HepG2 (cell line): ENCODE measurements around the gene GADD45B. TPM values are rescaled to one million over a fixed set of nuclear protein-coding genes. Genes with fewer than 3 reads are reported as not detected.

Experiments used
- ARNT2 ChIP-seq: sonication (generic); formaldehyde crosslinking; IDR thresholded peaks from 2 replicates; pipeline ENCODE4 v1.8.0; 2022; ENCODE audit warnings: mild to moderate bottlenecking, low read depth, missing genetic modification reagents, moderate library complexity
- KLF6 ChIP-seq: IDR thresholded peaks from 2 replicates; pipeline ENCODE4 v1.8.0; 2016; ENCODE audit warnings: missing biosample characterization, missing genetic modification reagents
- MEIS1 ChIP-seq: sonication (generic); formaldehyde crosslinking; IDR thresholded peaks from 2 replicates; pipeline ENCODE4 v1.9.0; 2021; ENCODE audit warnings: mild to moderate bottlenecking, missing genetic modification reagents, moderate library complexity, borderline replicate concordance
- PHF8 ChIP-seq: sonication (generic); formaldehyde crosslinking; IDR thresholded peaks from 2 replicates; pipeline ENCODE4 v1.5.0; 2020; ENCODE audit warnings: missing genetic modification reagents
- TCF7L2 ChIP-seq: IDR thresholded peaks from 2 replicates; pipeline ENCODE4 v1.6.1; 2011; ENCODE audit warnings: mild to moderate bottlenecking, low read depth, low read length, moderate library complexity
- TP53 ChIP-seq: sonication (generic); formaldehyde crosslinking; conservative IDR thresholded peaks from 2 replicates; pipeline ENCODE4 v1.4.0; 2020; ENCODE audit warnings: missing genetic modification reagents
- ZNF136 ChIP-seq: sonication (generic); formaldehyde crosslinking; IDR thresholded peaks from 2 replicates; pipeline ENCODE4 v1.8.1; 2022; ENCODE audit warnings: low read depth, mild to moderate bottlenecking, moderate library complexity, missing genetic modification reagents
- ZNF274 ChIP-seq: sonication (generic); formaldehyde crosslinking; IDR thresholded peaks from 2 replicates; pipeline ENCODE4 v1.5.1; 2020; ENCODE audit warnings: mild to moderate bottlenecking, missing genetic modification reagents
- ZNF747 ChIP-seq: sonication (generic); formaldehyde crosslinking; IDR thresholded peaks from 2 replicates; pipeline ENCODE4 v1.8.1; 2023; ENCODE audit warnings: missing genetic modification reagents, mild to moderate bottlenecking, borderline replicate concordance
- ZNF781 ChIP-seq: sonication (generic); formaldehyde crosslinking; IDR thresholded peaks from 2 replicates; pipeline ENCODE4 v1.5.1; 2020; ENCODE audit warnings: borderline replicate concordance, mild to moderate bottlenecking, missing genetic modification reagents; ENCODE audit errors: not compliant biosample characterization
- ZNF788 ChIP-seq: sonication (generic); formaldehyde crosslinking; IDR thresholded peaks from 2 replicates; pipeline ENCODE4 v1.5.0; 2020; ENCODE audit warnings: mild to moderate bottlenecking, missing genetic modification reagents, borderline replicate concordance
- ZSCAN12 ChIP-seq: sonication (generic); formaldehyde crosslinking; IDR thresholded peaks from 2 replicates; pipeline ENCODE4 v1.9.0; 2021; ENCODE audit warnings: mild to moderate bottlenecking, missing genetic modification reagents
- polyA plus RNA-seq, 8 experiments: library from polyadenylated mRNA; depleted of rRNA in 3 of 8; stranded (reverse) in 7 of 8; unstranded in 1 of 8; fragments of >200 nt; fragmentation: Illumina TruSeq in 4 of 8; extraction: Trizol in 4 of 8; gene quantifications; 2 replicates each; pipeline versions ENCODE4 v1.2.1 to v1.2.3, GENCODE V29; 2011 to 2016; ENCODE audit warnings: low read depth in 4 of 8, missing spikeins in 1 of 8, mixed read lengths in 1 of 8; ENCODE audit not compliant: insufficient read depth in 1 of 8
- total RNA-seq, 5 experiments: library from RNA; depleted of rRNA; stranded (reverse); fragments of >200 nt; fragmentation: Illumina TruSeq; extraction: Trizol; gene quantifications; 2 replicates each; pipeline ENCODE4 v1.2.3, GENCODE V29; 2016; ENCODE audit warnings: low read depth in 1 of 5
- TF ChIP-seq, protein P1 (sequence below): sonication (generic); formaldehyde crosslinking; IDR thresholded peaks from 2 replicates; pipeline ENCODE4 v1.5.0; 2020; ENCODE audit warnings: mild to moderate bottlenecking, missing genetic modification reagents, borderline replicate concordance
- TF ChIP-seq, protein P2 (sequence below): sonication (generic); formaldehyde crosslinking; IDR thresholded peaks from 2 replicates; pipeline ENCODE4 v1.5.0; 2020; ENCODE audit warnings: missing genetic modification reagents, mild to moderate bottlenecking, borderline replicate concordance
- TF ChIP-seq, protein P3 (sequence below): IDR thresholded peaks from 2 replicates; pipeline ENCODE4 v1.6.1; 2016; ENCODE audit warnings: low read depth, control low read depth
- TF ChIP-seq, protein P4 (sequence below): IDR thresholded peaks from 2 replicates; pipeline ENCODE4 v1.6.1; 2016; ENCODE audit warnings: low read depth, missing genetic modification reagents, missing compliant biosample characterization

The GADD45B gene
- total and polyA plus RNA-seq, 2 of the 13 experiments (the other 11 are each of a cell fraction or from before 2014, with no cell fraction given) = 4.6 to 34.1 TPM

DNA sequence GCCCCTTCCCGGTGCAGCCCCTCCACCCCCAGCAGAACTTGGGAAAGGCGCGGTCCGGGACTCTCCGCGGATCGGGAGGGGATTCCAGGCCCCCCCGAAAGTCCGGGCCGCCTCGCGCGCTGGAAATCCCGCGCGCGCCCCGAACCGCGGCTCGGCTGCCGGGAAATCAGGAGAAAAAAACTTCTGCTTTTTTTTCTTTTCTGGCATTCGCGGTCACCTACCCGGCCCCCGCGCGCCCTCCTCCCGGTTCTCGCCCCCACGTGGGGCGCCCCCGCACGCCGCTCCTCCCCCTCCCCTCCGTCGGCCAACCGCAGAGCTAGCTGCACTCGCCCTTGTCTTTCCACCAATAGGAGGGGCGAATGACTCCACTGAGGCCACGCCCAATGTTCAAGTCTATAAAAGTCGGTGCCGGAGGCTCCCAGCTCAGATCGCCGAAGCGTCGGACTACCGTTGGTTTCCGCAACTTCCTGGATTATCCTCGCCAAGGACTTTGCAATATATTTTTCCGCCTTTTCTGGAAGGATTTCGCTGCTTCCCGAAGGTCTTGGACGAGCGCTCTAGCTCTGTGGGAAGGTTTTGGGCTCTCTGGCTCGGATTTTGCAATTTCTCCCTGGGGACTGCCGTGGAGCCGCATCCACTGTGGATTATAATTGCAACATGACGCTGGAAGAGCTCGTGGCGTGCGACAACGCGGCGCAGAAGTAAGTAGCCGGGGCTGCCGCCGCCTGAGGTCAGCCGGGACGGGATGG lies at the start of gene GADD45B (continued):
- peak; percentile 13; the same call in 1 of the 2 replicates for TF ChIP-seq MEIS1 (CRISPR knock-in tag)
- peak; percentile 58; the same call in 1 of the 2 replicates for TF ChIP-seq ARNT2 (CRISPR knock-in tag)
- TF ChIP-seq, protein P1, sequence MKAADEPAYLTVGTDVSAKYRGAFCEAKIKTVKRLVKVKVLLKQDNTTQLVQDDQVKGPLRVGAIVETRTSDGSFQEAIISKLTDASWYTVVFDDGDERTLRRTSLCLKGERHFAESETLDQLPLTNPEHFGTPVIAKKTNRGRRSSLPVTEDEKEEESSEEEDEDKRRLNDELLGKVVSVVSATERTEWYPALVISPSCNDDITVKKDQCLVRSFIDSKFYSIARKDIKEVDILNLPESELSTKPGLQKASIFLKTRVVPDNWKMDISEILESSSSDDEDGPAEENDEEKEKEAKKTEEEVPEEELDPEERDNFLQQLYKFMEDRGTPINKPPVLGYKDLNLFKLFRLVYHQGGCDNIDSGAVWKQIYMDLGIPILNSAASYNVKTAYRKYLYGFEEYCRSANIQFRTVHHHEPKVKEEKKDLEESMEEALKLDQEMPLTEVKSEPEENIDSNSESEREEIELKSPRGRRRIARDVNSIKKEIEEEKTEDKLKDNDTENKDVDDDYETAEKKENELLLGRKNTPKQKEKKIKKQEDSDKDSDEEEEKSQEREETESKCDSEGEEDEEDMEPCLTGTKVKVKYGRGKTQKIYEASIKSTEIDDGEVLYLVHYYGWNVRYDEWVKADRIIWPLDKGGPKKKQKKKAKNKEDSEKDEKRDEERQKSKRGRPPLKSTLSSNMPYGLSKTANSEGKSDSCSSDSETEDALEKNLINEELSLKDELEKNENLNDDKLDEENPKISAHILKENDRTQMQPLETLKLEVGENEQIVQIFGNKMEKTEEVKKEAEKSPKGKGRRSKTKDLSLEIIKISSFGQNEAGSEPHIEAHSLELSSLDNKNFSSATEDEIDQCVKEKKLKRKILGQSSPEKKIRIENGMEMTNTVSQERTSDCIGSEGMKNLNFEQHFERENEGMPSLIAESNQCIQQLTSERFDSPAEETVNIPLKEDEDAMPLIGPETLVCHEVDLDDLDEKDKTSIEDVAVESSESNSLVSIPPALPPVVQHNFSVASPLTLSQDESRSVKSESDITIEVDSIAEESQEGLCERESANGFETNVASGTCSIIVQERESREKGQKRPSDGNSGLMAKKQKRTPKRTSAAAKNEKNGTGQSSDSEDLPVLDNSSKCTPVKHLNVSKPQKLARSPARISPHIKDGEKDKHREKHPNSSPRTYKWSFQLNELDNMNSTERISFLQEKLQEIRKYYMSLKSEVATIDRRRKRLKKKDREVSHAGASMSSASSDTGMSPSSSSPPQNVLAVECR = peak; percentile 62; the same call in 1 of the 2 replicates
- peak; percentile 96 for TF ChIP-seq KLF6 (CRISPR knock-in tag)
- TF ChIP-seq, protein P2, sequence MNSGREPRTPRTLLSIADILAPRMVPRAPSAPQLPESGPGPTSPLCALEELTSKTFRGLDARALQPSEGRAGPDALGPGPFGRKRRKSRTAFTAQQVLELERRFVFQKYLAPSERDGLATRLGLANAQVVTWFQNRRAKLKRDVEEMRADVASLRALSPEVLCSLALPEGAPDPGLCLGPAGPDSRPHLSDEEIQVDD (CRISPR knock-in tag) = no peak
- TF ChIP-seq ZNF781 (CRISPR knock-in tag) = no peak
- TF ChIP-seq, protein P3, sequence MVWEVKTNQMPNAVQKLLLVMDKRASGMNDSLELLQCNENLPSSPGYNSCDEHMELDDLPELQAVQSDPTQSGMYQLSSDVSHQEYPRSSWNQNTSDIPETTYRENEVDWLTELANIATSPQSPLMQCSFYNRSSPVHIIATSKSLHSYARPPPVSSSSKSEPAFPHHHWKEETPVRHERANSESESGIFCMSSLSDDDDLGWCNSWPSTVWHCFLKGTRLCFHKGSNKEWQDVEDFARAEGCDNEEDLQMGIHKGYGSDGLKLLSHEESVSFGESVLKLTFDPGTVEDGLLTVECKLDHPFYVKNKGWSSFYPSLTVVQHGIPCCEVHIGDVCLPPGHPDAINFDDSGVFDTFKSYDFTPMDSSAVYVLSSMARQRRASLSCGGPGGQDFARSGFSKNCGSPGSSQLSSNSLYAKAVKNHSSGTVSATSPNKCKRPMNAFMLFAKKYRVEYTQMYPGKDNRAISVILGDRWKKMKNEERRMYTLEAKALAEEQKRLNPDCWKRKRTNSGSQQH (CRISPR knock-in tag) = no peak
- TF ChIP-seq TCF7L2 = no peak
- TF ChIP-seq TP53 (CRISPR knock-in tag) = 0 out of 2 replicates have a peak, but pooled peaks have one; percentile 22
- TF ChIP-seq PHF8 (CRISPR knock-in tag) = peak; percentile 67; the same call in 1 of the 2 replicates
- peak; percentile 82; the same call in 1 of the 2 replicates for TF ChIP-seq ZNF747 (CRISPR knock-in tag)
- TF ChIP-seq ZNF136 (CRISPR knock-in tag) = 0 out of 2 replicates have a peak, but pooled peaks have one; percentile 34
- TF ChIP-seq, protein P4, sequence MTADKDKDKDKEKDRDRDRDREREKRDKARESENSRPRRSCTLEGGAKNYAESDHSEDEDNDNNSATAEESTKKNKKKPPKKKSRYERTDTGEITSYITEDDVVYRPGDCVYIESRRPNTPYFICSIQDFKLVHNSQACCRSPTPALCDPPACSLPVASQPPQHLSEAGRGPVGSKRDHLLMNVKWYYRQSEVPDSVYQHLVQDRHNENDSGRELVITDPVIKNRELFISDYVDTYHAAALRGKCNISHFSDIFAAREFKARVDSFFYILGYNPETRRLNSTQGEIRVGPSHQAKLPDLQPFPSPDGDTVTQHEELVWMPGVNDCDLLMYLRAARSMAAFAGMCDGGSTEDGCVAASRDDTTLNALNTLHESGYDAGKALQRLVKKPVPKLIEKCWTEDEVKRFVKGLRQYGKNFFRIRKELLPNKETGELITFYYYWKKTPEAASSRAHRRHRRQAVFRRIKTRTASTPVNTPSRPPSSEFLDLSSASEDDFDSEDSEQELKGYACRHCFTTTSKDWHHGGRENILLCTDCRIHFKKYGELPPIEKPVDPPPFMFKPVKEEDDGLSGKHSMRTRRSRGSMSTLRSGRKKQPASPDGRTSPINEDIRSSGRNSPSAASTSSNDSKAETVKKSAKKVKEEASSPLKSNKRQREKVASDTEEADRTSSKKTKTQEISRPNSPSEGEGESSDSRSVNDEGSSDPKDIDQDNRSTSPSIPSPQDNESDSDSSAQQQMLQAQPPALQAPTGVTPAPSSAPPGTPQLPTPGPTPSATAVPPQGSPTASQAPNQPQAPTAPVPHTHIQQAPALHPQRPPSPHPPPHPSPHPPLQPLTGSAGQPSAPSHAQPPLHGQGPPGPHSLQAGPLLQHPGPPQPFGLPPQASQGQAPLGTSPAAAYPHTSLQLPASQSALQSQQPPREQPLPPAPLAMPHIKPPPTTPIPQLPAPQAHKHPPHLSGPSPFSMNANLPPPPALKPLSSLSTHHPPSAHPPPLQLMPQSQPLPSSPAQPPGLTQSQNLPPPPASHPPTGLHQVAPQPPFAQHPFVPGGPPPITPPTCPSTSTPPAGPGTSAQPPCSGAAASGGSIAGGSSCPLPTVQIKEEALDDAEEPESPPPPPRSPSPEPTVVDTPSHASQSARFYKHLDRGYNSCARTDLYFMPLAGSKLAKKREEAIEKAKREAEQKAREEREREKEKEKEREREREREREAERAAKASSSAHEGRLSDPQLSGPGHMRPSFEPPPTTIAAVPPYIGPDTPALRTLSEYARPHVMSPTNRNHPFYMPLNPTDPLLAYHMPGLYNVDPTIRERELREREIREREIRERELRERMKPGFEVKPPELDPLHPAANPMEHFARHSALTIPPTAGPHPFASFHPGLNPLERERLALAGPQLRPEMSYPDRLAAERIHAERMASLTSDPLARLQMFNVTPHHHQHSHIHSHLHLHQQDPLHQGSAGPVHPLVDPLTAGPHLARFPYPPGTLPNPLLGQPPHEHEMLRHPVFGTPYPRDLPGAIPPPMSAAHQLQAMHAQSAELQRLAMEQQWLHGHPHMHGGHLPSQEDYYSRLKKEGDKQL (CRISPR knock-in tag) = 0 out of 2 replicates have a peak, but pooled peaks have one; percentile 29
- TF ChIP-seq ZSCAN12 (CRISPR knock-in tag) = peak; percentile 86; the same call in 1 of the 2 replicates
- peak; percentile 45; the same call in 1 of the 2 replicates for TF ChIP-seq ZNF788
- no peak for TF ChIP-seq ZNF274
